Neuronal stem cell (in vitro differentiated cells): ENCODE results near the gene ARHGAP29.

ENCODE experiments used
- DNase-seq: peaks from one replicate; pipeline ENCODE4 v3.0.0-alpha.2; 2013; ENCODE audit warnings: low spot score
- H2AFZ ChIP-seq: one replicate; pipeline ENCODE4 v1.6.1; 2013; ENCODE audit warnings: mild to moderate bottlenecking, low read length, inconsistent platforms
- H2AK5ac ChIP-seq: 2 replicates; pipeline ENCODE4 v1.6.1; 2013; ENCODE audit warnings: low read depth, mild to moderate bottlenecking, inconsistent platforms, low read length, moderate library complexity, mixed read lengths
- H2BK120ac ChIP-seq: 2 replicates; pipeline ENCODE4 v1.6.1; 2013; ENCODE audit warnings: low read depth, mild to moderate bottlenecking, inconsistent platforms, low read length, moderate library complexity, mixed read lengths
- H2BK12ac ChIP-seq: one replicate; pipeline ENCODE4 v1.6.1; 2013; ENCODE audit warnings: low read length, inconsistent platforms
- H2BK15ac ChIP-seq: 2 replicates; pipeline ENCODE4 v1.6.1; 2013; ENCODE audit warnings: mild to moderate bottlenecking, low read length, inconsistent platforms, mixed read lengths
- H2BK5ac ChIP-seq: one replicate; pipeline ENCODE4 v1.6.1; 2013; ENCODE audit warnings: inconsistent platforms, mild to moderate bottlenecking, low read length, moderate library complexity
- H3K14ac ChIP-seq: one replicate; pipeline ENCODE4 v1.6.1; 2013; ENCODE audit warnings: low read length, inconsistent platforms
- H3K18ac ChIP-seq: 2 replicates; pipeline ENCODE4 v1.6.1; 2013; ENCODE audit warnings: low read length, inconsistent platforms
- H3K23ac ChIP-seq: 2 replicates; pipeline ENCODE4 v1.6.1; 2013; ENCODE audit warnings: low read depth, mild to moderate bottlenecking, mixed read lengths, low read length, inconsistent platforms; ENCODE audit not compliant: poor library complexity
- H3K27ac ChIP-seq: replicated peaks from 3 replicates; pipeline ENCODE4 v1.5.1; 2013; ENCODE audit warnings: low read length, inconsistent platforms
- H3K27me3 ChIP-seq, 3 experiments: 2 replicates each; pipeline ENCODE4 v1.6.1; 2013; ENCODE audit warnings: low read length in 3 of 3, mild to moderate bottlenecking in 2 of 3, inconsistent platforms in 1 of 3, low read depth in 1 of 3, mixed read lengths in 1 of 3, moderate library complexity in 1 of 3; ENCODE audit not compliant: control insufficient read depth in 3 of 3, insufficient read depth in 3 of 3
- H3K36me3 ChIP-seq, 2 donors: replicated peaks in 1 of 2; 2 replicates each; pipeline ENCODE4 v1.6.1; 2013; ENCODE audit warnings: low read length in 2 of 2; ENCODE audit not compliant: control insufficient read depth in 2 of 2, insufficient read depth in 2 of 2
- H3K4ac ChIP-seq: 2 replicates; pipeline ENCODE4 v1.6.1; 2013; ENCODE audit warnings: inconsistent platforms, mild to moderate bottlenecking, low read length, moderate library complexity
- H3K4me1 ChIP-seq, 2 donors: 1 replicate in 1 of 2; 2 replicates in 1 of 2; pipeline ENCODE4 v1.6.1; 2013; ENCODE audit warnings: low read length in 2 of 2, low read depth in 1 of 2; ENCODE audit not compliant: control insufficient read depth in 2 of 2, insufficient read depth in 1 of 2
- H3K4me2 ChIP-seq: one replicate; pipeline ENCODE4 v1.6.1; 2013; ENCODE audit warnings: mild to moderate bottlenecking, low read length, inconsistent platforms; ENCODE audit not compliant: insufficient read depth, poor library complexity, severe bottlenecking
- H3K4me3 ChIP-seq, 2 donors: 2 replicates each; pipeline ENCODE4 v1.5.1; 2013; ENCODE audit warnings: low read length in 2 of 2, mild to moderate bottlenecking in 2 of 2, inconsistent platforms in 1 of 2, moderate library complexity in 1 of 2
- H3K79me1 ChIP-seq: one replicate; pipeline ENCODE4 v1.6.1; 2013; ENCODE audit warnings: low read depth, mild to moderate bottlenecking, inconsistent platforms, low read length, moderate library complexity
- H3K9ac ChIP-seq: one replicate; pipeline ENCODE4 v1.6.1; 2013; ENCODE audit warnings: mild to moderate bottlenecking, low read depth, low read length, inconsistent platforms; ENCODE audit not compliant: poor library complexity
- H3K9me3 ChIP-seq, 2 donors: replicated peaks in 1 of 2; 2 replicates each; pipeline versions ENCODE3 to v1.6.1; 2013; ENCODE audit warnings: low read length in 2 of 2, mild to moderate bottlenecking in 2 of 2, inconsistent platforms in 1 of 2, low read depth in 1 of 2, mixed read lengths in 1 of 2, moderate library complexity in 1 of 2; ENCODE audit not compliant: control insufficient read depth in 2 of 2, insufficient read depth in 1 of 2
- H4K8ac ChIP-seq: one replicate; pipeline ENCODE4 v1.6.1; 2013; ENCODE audit warnings: low read depth, mild to moderate bottlenecking, inconsistent platforms, low read length, moderate library complexity
- H4K91ac ChIP-seq: one replicate; pipeline ENCODE4 v1.6.1; 2013; ENCODE audit warnings: low read length, low read depth, mild to moderate bottlenecking, inconsistent platforms; ENCODE audit not compliant: poor library complexity
- WGBS, 2 donors: extraction: QIAGEN DNeasy Blood & Tissue Kit; methylation state at CpG; one replicate each; pipeline ENCODE4 v1.1.7; 2013; ENCODE audit warnings: missing lambda C conversion rate in 2 of 2, mixed read lengths in 1 of 2; ENCODE audit not compliant: insufficient read length in 2 of 2, insufficient replicate concordance in 1 of 2; ENCODE audit errors: extremely low coverage in 2 of 2; 5-methylcytosine and 5-hydroxymethylcytosine counted together

The ARHGAP29 gene

DNA sequence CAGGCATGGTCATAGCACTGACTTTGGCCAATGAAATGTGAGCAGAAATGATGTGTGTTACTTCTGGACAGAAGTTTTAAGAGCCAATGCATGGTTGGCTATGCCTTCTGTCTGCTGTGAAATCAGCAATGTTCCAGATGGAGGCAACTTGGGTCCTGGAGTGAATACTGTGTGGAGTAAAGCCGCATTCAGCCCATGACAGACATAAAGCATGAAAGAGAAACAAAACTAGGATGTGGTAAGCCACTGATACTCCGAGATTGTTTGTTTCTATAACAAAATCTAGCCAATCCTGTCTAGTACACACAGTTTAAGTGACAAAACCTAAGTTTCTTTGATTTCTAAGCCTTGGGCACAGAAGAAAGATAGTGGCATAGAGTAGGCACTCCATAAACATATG, 47.1 kb upstream of the ARHGAP29 start:
- peaks cover 0 to 5% (median 0%) of the 10 kb centered on the region in 3 experiments for H3K27me3 ChIP-seq
- no peak overlapping the region for H3K4me3 ChIP-seq
- H4K91ac ChIP-seq = no peak overlapping the region
- no peak overlapping the region for H2BK15ac ChIP-seq
- no CpG with 5 or more reads among the region's 2 CpGs for WGBS, 2 donors
- H2AK5ac ChIP-seq = no peak overlapping the region
- H3K79me1 ChIP-seq = no peaks in the 10 kb centered on the region
- no peak overlapping the region for H3K14ac ChIP-seq
- no peak overlapping the region for H2BK5ac ChIP-seq
- H3K4ac ChIP-seq = no peak overlapping the region
- no peak overlapping the region for H3K27ac ChIP-seq
- H2BK120ac ChIP-seq = no peak overlapping the region
- no peak overlapping the region for H3K18ac ChIP-seq
- no peak overlapping the region for H3K9ac ChIP-seq
- no peaks in the 10 kb centered on the region for H3K9me3 ChIP-seq
- no peaks in the 10 kb centered on the region for H3K36me3 ChIP-seq
- DNase-seq = no peak
- H3K23ac ChIP-seq = no peak overlapping the region
- H4K8ac ChIP-seq = no peak overlapping the region
- H2BK12ac ChIP-seq = no peak overlapping the region
- H3K4me2 ChIP-seq = no peak overlapping the region
- no peak overlapping the region for H2AFZ ChIP-seq
- H3K4me1 ChIP-seq = no peaks in the 10 kb centered on the region

DNA sequence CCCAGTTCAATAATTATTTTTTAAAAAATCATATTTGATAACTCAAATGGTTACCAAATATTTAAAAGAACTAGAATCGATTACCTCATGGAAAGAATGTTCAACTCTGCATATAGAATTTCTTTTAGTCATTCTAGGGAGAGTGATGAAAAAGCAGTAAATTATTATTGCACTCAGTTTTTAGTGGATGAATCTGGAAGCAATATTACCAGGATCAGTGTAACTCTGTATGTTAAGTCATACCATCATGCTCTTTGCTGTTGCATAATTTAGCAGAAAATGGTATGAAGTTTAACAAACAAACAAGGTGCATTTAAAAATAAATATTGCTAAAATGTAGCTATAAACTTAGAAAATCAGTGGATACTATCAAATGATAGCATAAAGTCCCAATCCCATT, 46.1 kb upstream of the ARHGAP29 start:
- Histone ChIP-seq H4K8ac (no peak overlapping the region), H2BK5ac (no peak overlapping the region), H2BK120ac (no peak overlapping the region), H3K9me3 (no peaks in the 10 kb centered on the region), H3K4me1 (no peaks in the 10 kb centered on the region), H3K9ac (no peak overlapping the region), H3K14ac (no peak overlapping the region), H3K36me3 (no peaks in the 10 kb centered on the region), H3K4me2 (no peak overlapping the region), H2BK15ac (no peak overlapping the region), H3K79me1 (no peaks in the 10 kb centered on the region), H3K4ac (no peak overlapping the region), H4K91ac (no peak overlapping the region), H3K23ac (no peak overlapping the region), H3K4me3 (no peak overlapping the region), H3K27me3 (peaks cover 0 to 5% (median 0%) of the 10 kb centered on the region in 3 experiments), H3K27ac (no peak overlapping the region), H2AFZ (no peak overlapping the region), H2AK5ac (no peak overlapping the region), H2BK12ac (no peak overlapping the region), H3K18ac (no peak overlapping the region)
- no peak for DNase-seq
- WGBS, 2 donors = no CpG with 5 or more reads among the region's 1 CpG

DNA sequence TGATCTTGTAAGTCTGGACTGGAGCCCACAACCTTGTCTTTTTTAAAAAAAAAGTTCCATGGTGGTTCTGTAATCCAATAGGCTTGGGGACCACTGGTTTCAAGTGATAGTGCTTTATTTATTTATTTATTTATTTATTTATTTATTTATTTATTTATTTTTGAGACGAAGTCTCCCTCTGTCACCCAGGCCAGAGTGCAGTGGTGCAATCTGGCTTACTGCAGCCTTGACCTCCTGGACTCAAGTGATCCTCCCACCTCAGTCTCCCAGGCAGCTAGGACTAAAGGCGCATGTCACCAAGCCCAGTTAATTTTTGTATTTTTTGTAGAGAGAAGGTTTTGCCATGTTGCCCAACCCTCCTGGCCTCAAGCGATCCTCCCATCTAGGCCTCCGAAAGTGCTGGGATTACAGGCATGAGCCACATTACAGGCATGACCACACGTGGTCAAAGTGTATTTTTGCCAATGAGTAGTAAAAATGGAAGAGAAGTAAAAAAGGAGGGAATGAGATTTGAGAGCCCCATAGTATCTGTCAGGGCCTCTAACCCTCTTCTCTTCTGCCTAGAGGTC, 44.8 kb upstream of the ARHGAP29 start:
- H2BK12ac ChIP-seq = no peak overlapping the region
- no peak overlapping the region for H3K18ac ChIP-seq
- no peak overlapping the region for H3K9ac ChIP-seq
- H3K79me1 ChIP-seq = no peaks in the 10 kb centered on the region
- no peak overlapping the region for H3K4me3 ChIP-seq
- no peak for DNase-seq
- H3K14ac ChIP-seq = no peak overlapping the region
- no peak overlapping the region for H3K23ac ChIP-seq
- peaks cover 0 to 5% (median 0%) of the 10 kb centered on the region in 3 experiments for H3K27me3 ChIP-seq
- H2AFZ ChIP-seq = no peak overlapping the region
- no peak overlapping the region for H3K4ac ChIP-seq
- H3K27ac ChIP-seq = no peak overlapping the region
- no peaks in the 10 kb centered on the region for H3K36me3 ChIP-seq
- H2BK15ac ChIP-seq = no peak overlapping the region
- no peak overlapping the region for H2BK5ac ChIP-seq
- no peak overlapping the region for H3K4me2 ChIP-seq
- WGBS, 2 donors = no CpG with 5 or more reads among the region's 5 CpGs
- no peak overlapping the region for H2AK5ac ChIP-seq
- no peaks in the 10 kb centered on the region for H3K9me3 ChIP-seq
- H4K91ac ChIP-seq = no peak overlapping the region
- no peak overlapping the region for H4K8ac ChIP-seq
- no peaks in the 10 kb centered on the region for H3K4me1 ChIP-seq
- no peak overlapping the region for H2BK120ac ChIP-seq

DNA sequence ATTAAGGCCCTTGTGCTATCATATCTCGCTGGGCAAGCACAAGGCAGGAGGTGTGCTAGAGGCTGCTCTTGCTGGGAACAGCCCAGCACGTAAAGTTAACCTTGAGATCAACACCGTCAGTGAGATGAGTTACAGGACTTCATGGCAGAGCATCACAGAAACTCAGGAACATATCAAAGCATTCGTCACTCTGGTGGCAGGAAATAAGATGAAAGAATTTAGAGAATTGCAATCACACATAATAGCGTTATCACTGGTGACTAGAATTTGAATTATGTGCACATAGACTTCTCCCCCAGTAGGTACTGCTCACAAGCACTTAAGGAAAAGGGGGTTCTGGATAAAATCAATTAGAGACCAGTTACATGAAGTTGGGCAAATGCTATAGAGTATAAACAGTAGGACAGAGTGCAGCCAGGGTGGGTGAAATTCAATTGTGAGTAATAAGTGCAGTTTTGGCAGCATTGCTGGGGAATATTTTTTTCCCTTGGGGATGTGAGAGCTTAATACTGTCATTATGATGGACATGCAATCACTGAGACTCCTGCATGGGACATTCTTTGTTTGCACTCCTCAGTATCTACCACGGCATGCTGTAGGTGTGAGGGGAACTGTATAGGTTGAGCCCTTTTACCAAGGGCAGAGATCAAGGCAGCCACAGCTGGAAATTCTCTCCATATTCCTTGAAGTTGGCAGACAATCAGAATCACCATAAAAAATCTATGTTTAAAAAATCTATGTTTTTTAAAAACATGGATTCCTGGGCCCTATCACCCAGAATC, 44.2 kb upstream of the ARHGAP29 start:
- Histone ChIP-seq H3K27me3 (peaks cover 0 to 5% (median 0%) of the 10 kb centered on the region in 3 experiments), H3K79me1 (no peaks in the 10 kb centered on the region), H3K9ac (no peak overlapping the region), H3K14ac (no peak overlapping the region), H4K8ac (no peak overlapping the region), H3K18ac (no peak overlapping the region), H3K4me3 (no peak overlapping the region), H2BK120ac (no peak overlapping the region), H2BK12ac (no peak overlapping the region), H3K23ac (no peak overlapping the region), H3K4me1 (no peaks in the 10 kb centered on the region), H2BK5ac (no peak overlapping the region), H3K27ac (no peak overlapping the region), H3K9me3 (no peaks in the 10 kb centered on the region), H3K36me3 (no peaks in the 10 kb centered on the region), H3K4ac (no peak overlapping the region), H2BK15ac (no peak overlapping the region), H4K91ac (no peak overlapping the region), H2AFZ (no peak overlapping the region), H3K4me2 (no peak overlapping the region), H2AK5ac (no peak overlapping the region)
- no CpG with 5 or more reads among the region's 6 CpGs for WGBS, 2 donors
- no peak for DNase-seq
